ENCODE results near the gene BROX. TPM values are rescaled to one million over a fixed set of nuclear protein-coding genes. Genes with fewer than 3 reads are reported as not detected.

BROX gene
- total RNA-seq, 1 donor from 2014 or later, result 31.5 TPM

GRCh38 chr1:222749927-222750326 is 37.6 kb downstream of the BROX start:
- Mint-ChIP-seq H3K27ac (ENCODE audit: unreplicated experiment) (no peak overlapping the region), H3K4me3 (no peak overlapping the region), H3K27me3 (ENCODE audit: low read depth) (peaks cover 3% of the 10 kb centered on the region), H3K36me3 (ENCODE audit: low read depth) (no peaks in the 10 kb centered on the region), H3K9me3 (no peaks in the 10 kb centered on the region), H3K4me1 (no peaks in the 10 kb centered on the region)
- DNase-seq (ENCODE audit: low read depth, low spot score), result no peak
- TF ChIP-seq CTCF (conservative IDR thresholded peaks at IDR 0.05), result no peak

DNA sequence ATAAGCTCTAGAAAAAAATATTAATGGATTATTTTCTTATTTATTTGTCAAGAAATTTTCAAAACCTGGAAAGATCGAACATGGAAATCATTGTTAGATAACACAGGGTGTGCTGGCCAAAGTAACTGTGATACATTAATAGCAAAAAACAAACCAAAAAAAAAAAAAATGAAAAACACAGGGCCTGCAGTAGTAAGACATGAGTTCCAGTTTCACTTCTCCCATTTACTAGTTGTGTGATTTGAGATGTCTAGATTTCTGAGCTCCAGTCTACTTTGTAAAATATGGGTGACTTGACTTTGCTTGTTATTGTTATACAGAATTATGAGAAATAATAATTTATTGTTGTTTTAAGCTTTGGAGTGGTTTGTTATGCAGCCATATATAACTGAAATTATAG is 38.3 kb downstream of the BROX start:
- Mint-ChIP-seq H3K27ac (ENCODE audit: unreplicated experiment) (no peak overlapping the region), H3K4me1 (no peaks in the 10 kb centered on the region), H3K36me3 (ENCODE audit: low read depth) (no peaks in the 10 kb centered on the region), H3K9me3 (no peaks in the 10 kb centered on the region), H3K4me3 (no peak overlapping the region), H3K27me3 (ENCODE audit: low read depth) (peaks cover 3% of the 10 kb centered on the region)
- no peak for TF ChIP-seq CTCF (conservative IDR thresholded peaks at IDR 0.05)
- DNase-seq (ENCODE audit: low read depth, low spot score), result no peak

- H3K27ac Mint-ChIP-seq (ENCODE audit: unreplicated experiment), result no peak overlapping the region
- no peaks in the 10 kb centered on the region for H3K36me3 Mint-ChIP-seq (ENCODE audit: low read depth)
- H3K27me3 Mint-ChIP-seq (ENCODE audit: low read depth), result peaks cover 3% of the 10 kb centered on the region
- H3K4me1 Mint-ChIP-seq, result no peaks in the 10 kb centered on the region
- H3K9me3 Mint-ChIP-seq, result no peaks in the 10 kb centered on the region
- H3K4me3 Mint-ChIP-seq, result no peak overlapping the region
- DNase-seq (ENCODE audit: low read depth, low spot score), result no peak
- TF ChIP-seq CTCF (conservative IDR thresholded peaks at IDR 0.05), result no peak
Observed at GRCh38 chr1:222751255-222751654, 38.9 kb downstream of the BROX start.

GRCh38 chr1:222754366-222755139 is 42.2 kb downstream of the BROX start:
- TF ChIP-seq CTCF (conservative IDR thresholded peaks at IDR 0.05), result no peak
- H3K36me3 Mint-ChIP-seq (ENCODE audit: low read depth), result no peaks in the 10 kb centered on the region
- no peak for DNase-seq (ENCODE audit: low read depth, low spot score)
- H3K27ac Mint-ChIP-seq (ENCODE audit: unreplicated experiment), result no peak overlapping the region
- H3K4me3 Mint-ChIP-seq, result no peak overlapping the region
- no peaks in the 10 kb centered on the region for H3K27me3 Mint-ChIP-seq (ENCODE audit: low read depth)
- H3K4me1 Mint-ChIP-seq, result no peaks in the 10 kb centered on the region
- H3K9me3 Mint-ChIP-seq, result no peaks in the 10 kb centered on the region

DNA sequence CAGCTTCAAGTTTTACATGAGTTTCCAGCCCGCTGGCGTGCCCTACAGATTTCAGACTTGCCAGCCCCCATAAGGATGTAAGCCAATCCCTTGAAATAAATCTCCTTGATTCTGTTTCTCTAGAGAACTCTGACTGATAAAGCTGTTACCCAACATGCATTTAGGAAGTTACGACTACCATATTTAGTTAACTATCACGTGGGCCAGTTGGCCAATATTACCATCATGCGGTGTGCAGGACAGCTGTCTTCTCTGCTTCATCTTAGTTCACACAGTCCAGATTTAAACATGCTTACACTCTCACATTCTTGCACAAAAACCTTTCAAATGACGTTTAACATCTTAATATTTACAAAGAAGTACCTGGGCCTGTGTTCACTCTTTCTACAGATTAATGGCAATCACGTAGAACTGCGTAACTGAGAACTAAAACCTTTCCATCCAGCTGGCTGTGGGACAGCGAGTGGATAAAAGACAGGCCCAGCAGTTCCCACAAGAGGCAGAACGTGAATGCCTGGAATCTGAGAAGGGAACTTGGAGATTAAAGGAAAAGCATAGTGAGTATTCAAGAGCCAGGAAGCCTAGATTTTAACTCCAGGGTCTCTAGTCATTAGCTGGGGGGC is 45.4 kb downstream of the BROX start:
- H3K9me3 Mint-ChIP-seq, result peaks cover 4% of the 10 kb centered on the region
- H3K27me3 Mint-ChIP-seq (ENCODE audit: low read depth), result no peaks in the 10 kb centered on the region
- H3K27ac Mint-ChIP-seq (ENCODE audit: unreplicated experiment), result no peak overlapping the region
- TF ChIP-seq CTCF (conservative IDR thresholded peaks at IDR 0.05), result no peak
- DNase-seq (ENCODE audit: low read depth, low spot score), result no peak
- H3K4me1 Mint-ChIP-seq, result no peaks in the 10 kb centered on the region
- H3K4me3 Mint-ChIP-seq, result no peak overlapping the region
- no peaks in the 10 kb centered on the region for H3K36me3 Mint-ChIP-seq (ENCODE audit: low read depth)
